Measurements from ENCODE around the gene BICRAL. TPM values are rescaled to one million over a fixed set of nuclear protein-coding genes. Genes with fewer than 3 reads are reported as not detected.

Gene BICRAL
- total RNA-seq, 1 donor from 2014 or later = 19.2 TPM

GRCh38 chr6:42846505-42846904, 64.7 kb downstream of the BICRAL start:
- intact Hi-C loops (cut with DNase I) = no loop called here
- no peaks in the 10 kb centered on the region for H3K9me3 ChIP-seq
- H3K36me3 ChIP-seq = no peaks in the 10 kb centered on the region
- H3K4me3 ChIP-seq = no peak overlapping the region
- no peak for DNase-seq (ENCODE audit: extremely low spot score in 2 of 2)
- no peaks in the 10 kb centered on the region for H3K4me1 ChIP-seq
- no peaks in the 10 kb centered on the region for H3K27me3 ChIP-seq
- H3K27ac ChIP-seq = no peak overlapping the region
- TF ChIP-seq POLR2AphosphoS5 (IDR thresholded peaks at IDR 0.05; ENCODE audit: insufficient read depth in 1 of 2, low read depth in 1 of 2) (no peak), POLR2A (IDR thresholded peaks at IDR 0.05) (no peak), CTCF (IDR thresholded peaks at IDR 0.05) (no peak)

GRCh38 chr6:42848700-42849099, 66.8 kb downstream of the BICRAL start:
- Histone ChIP-seq H3K36me3 (peaks cover 0 to 20% of the 10 kb centered on the region in 2 donors), H3K4me1 (no peaks in the 10 kb centered on the region), H3K9me3 (no peaks in the 10 kb centered on the region), H3K4me3 (no peak overlapping the region), H3K27ac (no peak overlapping the region), H3K27me3 (no peaks in the 10 kb centered on the region)
- intact Hi-C loops (cut with DNase I) = no loop called here
- TF ChIP-seq POLR2A (IDR thresholded peaks at IDR 0.05) (no peak), POLR2AphosphoS5 (IDR thresholded peaks at IDR 0.05; ENCODE audit: insufficient read depth in 1 of 2, low read depth in 1 of 2) (no peak), CTCF (IDR thresholded peaks at IDR 0.05) (no peak)
- DNase-seq (ENCODE audit: extremely low spot score in 2 of 2) = no peak

DNA sequence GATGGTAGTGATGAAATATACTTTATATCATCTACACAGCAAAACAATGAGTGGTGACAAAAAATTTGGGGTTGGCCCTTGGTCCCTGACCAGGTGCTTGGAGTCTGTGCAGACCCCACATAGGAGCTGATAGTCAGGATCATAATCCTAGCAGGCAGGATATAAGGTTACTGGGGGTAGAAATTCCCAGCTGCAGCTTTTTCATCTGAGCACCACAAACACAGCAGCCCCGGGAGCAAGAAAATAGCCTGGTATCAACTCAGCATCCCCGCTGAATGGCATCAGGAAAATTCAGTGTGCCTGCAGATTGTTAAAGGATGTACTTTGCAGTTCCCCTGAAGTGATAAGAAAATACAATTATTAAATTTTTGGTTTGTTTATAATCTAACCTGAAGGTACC, 69.7 kb downstream of the BICRAL start:
- Histone ChIP-seq H3K4me3 (no peak overlapping the region), H3K36me3 (peaks cover 4 to 43% of the 10 kb centered on the region in 2 donors), H3K27ac (no peak overlapping the region), H3K27me3 (no peaks in the 10 kb centered on the region), H3K9me3 (no peaks in the 10 kb centered on the region), H3K4me1 (no peaks in the 10 kb centered on the region)
- no peak for DNase-seq (ENCODE audit: extremely low spot score in 2 of 2)
- TF ChIP-seq CTCF (IDR thresholded peaks at IDR 0.05) = no peak
- intact Hi-C loops (cut with DNase I) = no loop called here

- H3K4me3 ChIP-seq = no peak overlapping the region
- intact Hi-C loops (cut with DNase I) = no loop called here
- no peaks in the 10 kb centered on the region for H3K4me1 ChIP-seq
- H3K36me3 ChIP-seq = peaks cover 4 to 94% of the 10 kb centered on the region in 2 donors
- H3K27ac ChIP-seq = no peak overlapping the region
- no peaks in the 10 kb centered on the region for H3K9me3 ChIP-seq
- DNase-seq (ENCODE audit: extremely low spot score in 2 of 2) = no peak
- H3K27me3 ChIP-seq = no peaks in the 10 kb centered on the region
- TF ChIP-seq POLR2A (IDR thresholded peaks at IDR 0.05) (no peak), POLR2AphosphoS5 (IDR thresholded peaks at IDR 0.05; ENCODE audit: insufficient read depth in 1 of 2, low read depth in 1 of 2) (no peak), CTCF (IDR thresholded peaks at IDR 0.05) (no peak)
These were observed 78.2 kb downstream of the BICRAL start for GRCh38 chr6:42860036-42860435.

GRCh38 chr6:42860481-42860880, 78.6 kb downstream of the BICRAL start:
- H3K4me3 ChIP-seq = no peak overlapping the region
- no peak overlapping the region for H3K27ac ChIP-seq
- TF ChIP-seq CTCF (IDR thresholded peaks at IDR 0.05) = no peak
- TF ChIP-seq POLR2A (IDR thresholded peaks at IDR 0.05) = no peak
- TF ChIP-seq POLR2AphosphoS5 (IDR thresholded peaks at IDR 0.05; ENCODE audit: insufficient read depth in 1 of 2, low read depth in 1 of 2) = no peak
- no peak for DNase-seq (ENCODE audit: extremely low spot score in 2 of 2)
- intact Hi-C loops (cut with DNase I) = no loop called here
- no peaks in the 10 kb centered on the region for H3K4me1 ChIP-seq
- H3K36me3 ChIP-seq = peaks cover 4 to 95% of the 10 kb centered on the region in 2 donors
- H3K9me3 ChIP-seq = no peaks in the 10 kb centered on the region
- no peaks in the 10 kb centered on the region for H3K27me3 ChIP-seq

Data from vagina (tissue), 2 donors.